ENCODE data around the gene CA10. TPM values are rescaled to one million over a fixed set of nuclear protein-coding genes. Genes with fewer than 3 reads are reported as not detected.

The CA10 gene
- total and polyA plus RNA-seq, 2 donors (not counting 3 experiments of a cell fraction or from before 2014, with no cell fraction given), result not detected

DNA sequence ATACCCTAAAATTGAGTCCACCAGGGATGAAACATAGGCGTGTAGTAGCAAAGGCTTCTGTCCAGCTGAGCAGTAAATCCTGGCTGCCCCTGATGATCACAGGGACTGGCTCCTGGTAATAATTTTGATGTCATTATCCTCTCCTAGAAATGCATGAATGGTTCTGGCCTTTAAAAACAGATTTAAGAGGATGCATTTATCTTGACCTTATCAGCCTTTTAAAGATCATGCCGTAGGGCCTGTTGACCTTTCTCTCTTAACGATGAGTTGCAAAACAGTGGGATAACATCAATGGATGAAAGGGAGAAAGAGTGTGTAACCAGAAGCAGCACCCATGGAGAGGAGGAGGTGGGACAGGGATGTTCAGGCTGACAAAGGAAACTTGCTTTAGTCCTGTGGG is 128.5 kb downstream of the CA10 start:
- dilution Hi-C loops (cut with MboI; ENCODE audit: extremely low pct_ligation_motif_present, low sequenced_read_pairs), result no loop called here
- intact Hi-C loops (cut with micrococcal nuclease), result no loop called here

DNA sequence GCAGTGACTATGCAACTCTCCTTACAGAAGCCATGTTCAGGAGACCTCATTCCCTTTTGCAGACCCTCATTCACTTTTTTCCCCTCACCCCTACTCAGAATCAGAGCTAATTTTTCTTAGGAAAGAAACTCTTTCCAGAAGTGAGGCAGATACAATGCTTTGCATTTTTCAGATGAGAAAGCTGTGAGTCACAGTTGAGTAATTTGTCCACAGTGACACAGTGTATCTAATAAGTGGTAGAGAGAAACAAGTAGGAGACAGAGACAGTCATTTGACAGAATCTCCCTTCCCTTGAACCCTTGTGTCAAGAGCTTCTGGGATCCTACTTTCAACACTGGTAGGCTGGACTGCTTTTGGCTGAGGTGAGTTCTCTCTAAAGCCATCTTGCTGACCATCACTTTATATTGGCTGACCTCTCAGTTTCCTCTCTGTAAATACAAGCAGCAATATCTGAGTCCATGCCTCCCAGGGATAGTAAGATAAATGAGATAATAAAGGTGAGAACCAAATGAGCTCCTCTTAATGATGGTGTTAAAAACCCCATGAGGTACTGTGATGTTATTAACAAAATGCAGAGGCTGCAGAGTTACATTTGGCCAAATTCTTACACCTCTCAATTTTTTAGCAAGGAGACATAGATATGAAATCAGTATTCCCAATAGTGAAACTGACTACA is 130.8 kb downstream of the CA10 start:
- ChIA-PET POLR2A (no interaction called here), CTCF (no interaction called here)
- Histone ChIP-seq H4K20me1 (replicated peaks; ENCODE audit: control insufficient read depth, extremely low read depth, insufficient read depth, low read length) (no peaks in the 10 kb centered on the region), H3K4me3 (replicated peaks in 1 of 3; ENCODE audit: insufficient read depth in 1 of 3, low read depth in 1 of 3, low read length in 3 of 3) (no peak overlapping the region), H2AFZ (ENCODE audit: low read depth, low read length) (no peak overlapping the region), H3K9me3 (replicated peaks; ENCODE audit: control insufficient read depth, insufficient read depth, low read length) (no peaks in the 10 kb centered on the region), H3K27me3 (ENCODE audit: control insufficient read depth in 2 of 2, insufficient read depth in 2 of 2, low read length in 2 of 2) (no peaks in the 10 kb centered on the region), H3K4me1 (ENCODE audit: control insufficient read depth, extremely low read depth, insufficient read depth, low read length) (no peaks in the 10 kb centered on the region), H3K9ac (replicated peaks; ENCODE audit: extremely low read depth, insufficient read depth, low read length) (no peak overlapping the region), H3K4me2 (ENCODE audit: insufficient read depth, low read length) (no peak overlapping the region), H3K27ac (ENCODE audit: insufficient read depth, low read depth, low read length) (no peak overlapping the region), H3K79me2 (ENCODE audit: control insufficient read depth, insufficient read depth, low read length) (no peaks in the 10 kb centered on the region), H3K36me3 (ENCODE audit: control insufficient read depth in 2 of 2, extremely low read depth in 1 of 2, insufficient read depth in 2 of 2, low read length in 2 of 2) (no peaks in the 10 kb centered on the region), H3K9me1 (replicated peaks; ENCODE audit: control insufficient read depth, extremely low read depth, insufficient read depth, low read length) (no peaks in the 10 kb centered on the region)
- no peak for TF ChIP-seq FOS (IDR thresholded peaks at IDR 0.05; ENCODE audit: borderline replicate concordance, insufficient read depth, low read length)
- no peak for TF ChIP-seq MYC (IDR thresholded peaks at IDR 0.05; ENCODE audit: low read depth, low read length)
- no peak for TF ChIP-seq EZH2 (IDR thresholded peaks at IDR 0.05; ENCODE audit: borderline replicate concordance, low read depth, low read length, severe bottlenecking)
- TF ChIP-seq, protein P1, sequence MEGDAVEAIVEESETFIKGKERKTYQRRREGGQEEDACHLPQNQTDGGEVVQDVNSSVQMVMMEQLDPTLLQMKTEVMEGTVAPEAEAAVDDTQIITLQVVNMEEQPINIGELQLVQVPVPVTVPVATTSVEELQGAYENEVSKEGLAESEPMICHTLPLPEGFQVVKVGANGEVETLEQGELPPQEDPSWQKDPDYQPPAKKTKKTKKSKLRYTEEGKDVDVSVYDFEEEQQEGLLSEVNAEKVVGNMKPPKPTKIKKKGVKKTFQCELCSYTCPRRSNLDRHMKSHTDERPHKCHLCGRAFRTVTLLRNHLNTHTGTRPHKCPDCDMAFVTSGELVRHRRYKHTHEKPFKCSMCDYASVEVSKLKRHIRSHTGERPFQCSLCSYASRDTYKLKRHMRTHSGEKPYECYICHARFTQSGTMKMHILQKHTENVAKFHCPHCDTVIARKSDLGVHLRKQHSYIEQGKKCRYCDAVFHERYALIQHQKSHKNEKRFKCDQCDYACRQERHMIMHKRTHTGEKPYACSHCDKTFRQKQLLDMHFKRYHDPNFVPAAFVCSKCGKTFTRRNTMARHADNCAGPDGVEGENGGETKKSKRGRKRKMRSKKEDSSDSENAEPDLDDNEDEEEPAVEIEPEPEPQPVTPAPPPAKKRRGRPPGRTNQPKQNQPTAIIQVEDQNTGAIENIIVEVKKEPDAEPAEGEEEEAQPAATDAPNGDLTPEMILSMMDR (IDR thresholded peaks at IDR 0.05; ENCODE audit: extremely low read depth in 1 of 2, insufficient read depth in 1 of 2, low read depth in 1 of 2, low read length in 2 of 2), result no peak
- TF ChIP-seq POLR2A (IDR thresholded peaks at IDR 0.05; ENCODE audit: low read depth, low read length), result no peak
- TF ChIP-seq JUN (IDR thresholded peaks at IDR 0.05; ENCODE audit: borderline replicate concordance, insufficient read depth, insufficient read length, low read depth), result no peak
- TF ChIP-seq POLR2AphosphoS5 (IDR thresholded peaks at IDR 0.05; ENCODE audit: insufficient read depth, low read depth, low read length), result no peak
- TF ChIP-seq, protein P2, sequence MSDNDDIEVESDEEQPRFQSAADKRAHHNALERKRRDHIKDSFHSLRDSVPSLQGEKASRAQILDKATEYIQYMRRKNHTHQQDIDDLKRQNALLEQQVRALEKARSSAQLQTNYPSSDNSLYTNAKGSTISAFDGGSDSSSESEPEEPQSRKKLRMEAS (IDR thresholded peaks at IDR 0.05; ENCODE audit: insufficient read depth, insufficient read length), result no peak
- no peak for TF ChIP-seq GATA2 (IDR thresholded peaks at IDR 0.05; ENCODE audit: insufficient read depth, insufficient read length, low read depth, low read length)
- no peak for DNase-seq (ENCODE audit: low read depth, low spot score)
- dilution Hi-C loops (cut with MboI; ENCODE audit: extremely low pct_ligation_motif_present, low sequenced_read_pairs) (no loop called here), intact Hi-C loops (cut with micrococcal nuclease) (no loop called here)
- FAIRE-seq, result no peak
- no TSS peak for BruUV-seq (replicated peaks)

More for the DNA sequence above, 128.5 kb downstream of the CA10 start:
- no TSS peak for BruUV-seq (replicated peaks)
- TF ChIP-seq, protein P1 (IDR thresholded peaks at IDR 0.05; ENCODE audit: extremely low read depth in 1 of 2, insufficient read depth in 1 of 2, low read depth in 1 of 2, low read length in 2 of 2), result no peak
- Histone ChIP-seq H3K9me1 (replicated peaks; ENCODE audit: control insufficient read depth, extremely low read depth, insufficient read depth, low read length) (no peaks in the 10 kb centered on the region), H3K36me3 (ENCODE audit: control insufficient read depth in 2 of 2, extremely low read depth in 1 of 2, insufficient read depth in 2 of 2, low read length in 2 of 2) (no peaks in the 10 kb centered on the region), H2AFZ (ENCODE audit: low read depth, low read length) (no peak overlapping the region), H4K20me1 (replicated peaks; ENCODE audit: control insufficient read depth, extremely low read depth, insufficient read depth, low read length) (no peaks in the 10 kb centered on the region), H3K4me2 (ENCODE audit: insufficient read depth, low read length) (no peak overlapping the region), H3K4me3 (replicated peaks in 1 of 3; ENCODE audit: insufficient read depth in 1 of 3, low read depth in 1 of 3, low read length in 3 of 3) (no peak overlapping the region), H3K4me1 (ENCODE audit: control insufficient read depth, extremely low read depth, insufficient read depth, low read length) (no peaks in the 10 kb centered on the region), H3K27ac (ENCODE audit: insufficient read depth, low read depth, low read length) (no peak overlapping the region), H3K27me3 (ENCODE audit: control insufficient read depth in 2 of 2, insufficient read depth in 2 of 2, low read length in 2 of 2) (no peaks in the 10 kb centered on the region), H3K79me2 (ENCODE audit: control insufficient read depth, insufficient read depth, low read length) (no peaks in the 10 kb centered on the region), H3K9me3 (replicated peaks; ENCODE audit: control insufficient read depth, insufficient read depth, low read length) (no peaks in the 10 kb centered on the region), H3K9ac (replicated peaks; ENCODE audit: extremely low read depth, insufficient read depth, low read length) (no peak overlapping the region)
- no peak for DNase-seq (ENCODE audit: low read depth, low spot score)
- ChIA-PET POLR2A (no interaction called here), CTCF (no interaction called here)
- no peak for FAIRE-seq
